Kidney (tissue), 14 donors: ENCODE data around the gene SEMA3A. TPM values are rescaled to one million over a fixed set of nuclear protein-coding genes. Genes with fewer than 3 reads are reported as not detected.

ENCODE experiments used
- DNase-seq, 5 donors: peaks; one replicate each; pipeline ENCODE4 v3.0.0-alpha.2; 2013 to 2020
- FAIRE-seq: peaks from 2 replicates; lab custom pipeline; 2012; peaks lifted over from hg19 to GRCh38; lab: Jason Lieb, UNC
- H3K27ac ChIP-seq, 2 donors: one replicate each; pipeline ENCODE4 v1.7.0; 2013; ENCODE audit warnings: low read depth in 2 of 2, low read length in 2 of 2, inconsistent platforms in 1 of 2
- H3K27me3 ChIP-seq: one replicate; pipeline ENCODE4 v1.7.1; 2013; ENCODE audit warnings: low read length, inconsistent platforms; ENCODE audit not compliant: control insufficient read depth, insufficient read depth
- H3K36me3 ChIP-seq, 3 donors: one replicate each; pipeline versions ENCODE4 v1.7.0 to v1.7.1; 2013; ENCODE audit warnings: low read length in 3 of 3, control low read depth in 1 of 3, inconsistent platforms in 1 of 3; ENCODE audit not compliant: insufficient read depth in 3 of 3, control insufficient read depth in 2 of 3
- H3K4me1 ChIP-seq, 3 donors: one replicate each; pipeline versions ENCODE4 v1.7.0 to v1.7.1; 2013; ENCODE audit warnings: low read length in 3 of 3, inconsistent platforms in 1 of 3, low read depth in 1 of 3; ENCODE audit not compliant: control insufficient read depth in 2 of 3, insufficient read depth in 2 of 3
- H3K4me3 ChIP-seq, 3 donors: one replicate each; pipeline versions ENCODE4 v1.7.0 to v1.8.1; 2013; ENCODE audit warnings: low read length in 3 of 3, control low read depth in 1 of 3, inconsistent platforms in 1 of 3
- H3K9ac ChIP-seq, 3 donors: one replicate each; pipeline versions ENCODE4 v1.7.0 to v1.7.1; 2013; ENCODE audit warnings: low read length in 3 of 3, control low read depth in 1 of 3, inconsistent platforms in 1 of 3
- H3K9me3 ChIP-seq, 3 donors: one replicate each; pipeline versions ENCODE4 v1.7.0 to v1.7.1; 2013; ENCODE audit warnings: low read length in 3 of 3, control low read depth in 1 of 3, inconsistent platforms in 1 of 3; ENCODE audit not compliant: control insufficient read depth in 2 of 3, insufficient read depth in 1 of 3
- CTCF ChIP-seq: IDR thresholded peaks from 3 replicates; pipeline ENCODE4 v1.5.1; 2012; ENCODE audit warnings: mild to moderate bottlenecking, moderate library complexity, borderline replicate concordance; ENCODE audit not compliant: insufficient read depth; ENCODE audit errors: extremely low read depth
- intact Hi-C: fragments of 100-400 bp; cut with DNase I; formaldehyde crosslinking; loops from one replicate; pipeline ENCODE4 v1.11.1; 2022
- polyA plus RNA-seq: library from polyadenylated mRNA; stranded (reverse); fragments of 350-450 nt; fragmentation: Illumina TruSeq; extraction: RNeasy Lipid Tissue Mini Kit (QIAGEN cat#74804); gene quantifications from one replicate; pipeline ENCODE4 v1.2.3, GENCODE V29; 2014; ENCODE audit warnings: low read depth, low replicate concordance; ENCODE audit not compliant: insufficient read depth
- total RNA-seq: library from RNA; stranded (reverse); fragmentation: NEBNext Ultra II Directional; extraction: Animal tissue kit (Norgen Biotek cat#: 25700); gene quantifications from one replicate; pipeline ENCODE4 v1.2.1, GENCODE V29; 2021
- donor health status: control.
- donor health status: control.
- donor health status: control.
- donor health status: control.
- donor health status: control.
- donor health status: DM: yes; HTN: yes; CAD: no.
- donor health status: Normal renal cell carcinoma (clear cell type).

SEMA3A gene
- total and polyA plus RNA-seq, 2 donors from 2014 or later: 0.34 to 10.7 TPM

- Histone ChIP-seq H3K4me1 (peaks cover 0 to 2% (median 0%) of the 10 kb centered on the region in 3 donors), H3K9ac (no peak overlapping the region), H3K36me3 (no peaks in the 10 kb centered on the region), H3K9me3 (no peaks in the 10 kb centered on the region), H3K27me3 (no peaks in the 10 kb centered on the region), H3K27ac (no peak overlapping the region), H3K4me3 (no peak overlapping the region)
- FAIRE-seq: no peak
- no peak for DNase-seq
- TF ChIP-seq CTCF: no peak
- intact Hi-C loops: no loop called here
Observed at GRCh38 chr7:84111842-84112241, 82.7 kb downstream of the SEMA3A start.

GRCh38 chr7:84110400-84110799 lies 84.2 kb downstream of the SEMA3A start:
- H3K4me1 ChIP-seq: peaks cover 0 to 2% (median 0%) of the 10 kb centered on the region in 3 donors
- no peaks in the 10 kb centered on the region for H3K27me3 ChIP-seq
- intact Hi-C loops: no loop called here
- DNase-seq: no peak
- no peak overlapping the region for H3K9ac ChIP-seq
- H3K9me3 ChIP-seq: no peaks in the 10 kb centered on the region
- H3K4me3 ChIP-seq: no peak overlapping the region
- H3K36me3 ChIP-seq: no peaks in the 10 kb centered on the region
- no peak for FAIRE-seq
- TF ChIP-seq CTCF: no peak
- no peak overlapping the region for H3K27ac ChIP-seq

- no peak overlapping the region for H3K4me3 ChIP-seq
- FAIRE-seq (no peak), DNase-seq (no peak)
- H3K36me3 ChIP-seq: no peaks in the 10 kb centered on the region
- no peaks in the 10 kb centered on the region for H3K27me3 ChIP-seq
- no peak for TF ChIP-seq CTCF
- H3K9me3 ChIP-seq: no peaks in the 10 kb centered on the region
- no peaks in the 10 kb centered on the region for H3K4me1 ChIP-seq
- intact Hi-C loops: no loop called here
- no peak overlapping the region for H3K9ac ChIP-seq
- H3K27ac ChIP-seq: no peak overlapping the region
Observed at GRCh38 chr7:84108787-84109186, 85.8 kb downstream of the SEMA3A start.

GRCh38 chr7:84108119-84108518 lies 86.5 kb downstream of the SEMA3A start:
- no peak for TF ChIP-seq CTCF
- H3K9ac ChIP-seq: no peak overlapping the region
- no peaks in the 10 kb centered on the region for H3K4me1 ChIP-seq
- no peak for FAIRE-seq
- intact Hi-C loops: no loop called here
- no peaks in the 10 kb centered on the region for H3K27me3 ChIP-seq
- no peaks in the 10 kb centered on the region for H3K36me3 ChIP-seq
- H3K4me3 ChIP-seq: no peak overlapping the region
- H3K9me3 ChIP-seq: no peaks in the 10 kb centered on the region
- no peak overlapping the region for H3K27ac ChIP-seq
- DNase-seq: no peak
